GM21619 (cell line): ENCODE results near the gene ZBTB43.

ENCODE experiments used
- ATAC-seq: cut with Tn5 transposase; IDR thresholded peaks from one replicate; pipeline ENCODE4 v1.9.1; 2021; ENCODE audit not compliant: unreplicated experiment

ZBTB43 gene

DNA sequence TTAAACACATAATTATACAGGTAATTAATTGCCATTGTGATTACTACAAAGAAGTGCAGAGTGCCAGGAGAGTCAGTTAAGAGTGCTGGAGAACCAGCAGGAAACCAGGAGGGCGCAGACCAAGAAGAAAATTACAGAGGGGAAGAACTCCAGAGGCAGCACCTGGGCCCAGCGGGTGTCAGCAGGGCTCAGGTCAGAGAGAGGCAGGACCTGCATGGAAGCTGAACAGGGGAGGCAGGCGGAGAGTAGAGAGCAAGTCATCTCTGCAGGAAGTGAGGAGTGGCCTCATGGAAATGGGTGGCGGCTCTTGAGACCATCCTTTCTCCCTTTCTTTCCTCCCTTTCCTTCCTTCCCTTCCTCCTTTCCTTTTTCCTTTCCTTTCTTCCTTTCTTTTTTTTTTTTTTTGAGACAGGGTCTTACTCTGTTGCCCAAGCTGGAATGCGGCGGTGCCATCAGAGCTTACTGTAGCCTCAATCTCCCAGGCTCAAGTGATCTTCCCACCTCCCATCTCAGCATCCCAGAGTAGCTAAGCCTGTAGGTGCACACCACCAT, 51.6 kb downstream of the ZBTB43 start:
- ATAC-seq, result no peak

DNA sequence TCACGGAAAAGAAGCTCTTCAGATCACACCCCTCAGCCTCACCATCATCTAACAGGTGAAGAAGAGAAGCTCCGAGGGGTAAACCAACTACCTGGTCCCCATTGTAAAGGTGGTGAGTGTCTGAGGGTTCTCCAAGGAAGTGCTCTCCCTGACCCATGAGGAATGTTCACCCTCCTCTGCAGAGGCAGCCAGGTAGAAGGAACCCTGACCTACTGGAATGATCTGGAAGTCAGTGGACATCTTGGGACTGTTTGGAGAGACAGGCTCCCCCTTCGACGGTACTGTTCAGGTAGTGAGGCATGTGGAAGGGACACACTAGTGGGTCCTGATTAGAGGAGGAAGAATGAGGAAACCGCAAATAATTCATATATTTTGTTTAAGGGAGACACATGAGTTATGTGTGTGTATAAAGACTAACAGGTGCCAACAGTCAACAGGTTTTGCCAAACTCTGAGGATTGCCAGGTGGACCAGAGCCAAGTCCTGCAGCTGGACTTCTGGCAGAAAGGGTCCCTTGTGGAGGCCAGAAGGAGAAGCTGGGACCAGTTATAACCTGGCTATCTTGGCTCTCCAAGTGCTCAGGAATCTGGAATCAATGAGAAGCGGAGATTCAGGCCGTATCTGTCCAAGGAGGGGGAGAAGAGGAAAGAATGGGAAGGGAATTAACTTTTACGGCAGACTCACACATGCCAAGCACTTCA, 52.6 kb downstream of the ZBTB43 start:
- ATAC-seq, result no peak

- no peak for ATAC-seq
Measured at GRCh38 chr9:126859111-126859510, 54.3 kb downstream of the ZBTB43 start.

- peak; percentile 63 for ATAC-seq
Measured at GRCh38 chr9:126860077-126860756, 55.4 kb downstream of the ZBTB43 start, which contains the start of gene ZBTB34. Gene ZBTB34, plus strand, starts transcription at chr9:126860639. Its CDS starts 18,761 bp downstream, at chr9:126879400.

GRCh38 chr9:126860757-126861466, 56.1 kb downstream of the ZBTB43 start:
- peak; percentile 22 for ATAC-seq

GRCh38 chr9:126861707-126862103, 56.9 kb downstream of the ZBTB43 start:
- ATAC-seq, result no peak

DNA sequence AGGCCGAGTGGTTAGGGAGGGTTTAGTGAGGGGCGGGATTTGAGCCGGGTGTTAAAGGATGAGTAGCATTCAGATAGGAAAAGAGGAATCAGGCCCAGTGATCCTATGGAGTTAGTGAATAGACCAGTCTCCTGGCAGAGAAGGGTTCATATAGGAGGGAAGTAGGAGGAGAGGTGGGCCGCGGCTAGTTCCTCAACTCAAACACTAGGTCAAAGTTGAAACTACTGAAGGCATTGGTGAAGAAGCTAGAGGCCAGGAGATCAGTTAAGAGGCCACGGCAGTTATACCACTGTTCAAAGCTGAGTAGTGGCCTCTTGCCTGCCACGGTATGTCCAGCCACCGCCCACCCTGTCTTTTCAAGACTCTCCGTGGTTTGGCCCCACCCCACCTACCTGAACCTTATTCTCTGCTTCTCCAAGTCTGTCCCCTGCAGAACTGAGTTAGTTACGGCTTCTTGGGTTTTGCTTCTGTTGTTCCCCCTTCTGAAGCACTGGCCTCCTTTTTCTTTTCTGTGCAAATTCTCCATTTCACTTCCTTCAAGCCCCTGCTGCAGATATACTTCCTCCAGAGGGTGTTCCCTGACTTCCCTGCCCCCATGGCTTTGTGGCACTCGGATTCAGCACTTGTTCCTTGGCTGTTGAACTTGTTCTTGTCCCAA, 57.4 kb downstream of the ZBTB43 start:
- ATAC-seq, result no peak

- ATAC-seq, result no peak
Measured at GRCh38 chr9:126864771-126865170, 59.9 kb downstream of the ZBTB43 start.

GRCh38 chr9:126869368-126869767, 64.5 kb downstream of the ZBTB43 start:
- no peak for ATAC-seq

DNA sequence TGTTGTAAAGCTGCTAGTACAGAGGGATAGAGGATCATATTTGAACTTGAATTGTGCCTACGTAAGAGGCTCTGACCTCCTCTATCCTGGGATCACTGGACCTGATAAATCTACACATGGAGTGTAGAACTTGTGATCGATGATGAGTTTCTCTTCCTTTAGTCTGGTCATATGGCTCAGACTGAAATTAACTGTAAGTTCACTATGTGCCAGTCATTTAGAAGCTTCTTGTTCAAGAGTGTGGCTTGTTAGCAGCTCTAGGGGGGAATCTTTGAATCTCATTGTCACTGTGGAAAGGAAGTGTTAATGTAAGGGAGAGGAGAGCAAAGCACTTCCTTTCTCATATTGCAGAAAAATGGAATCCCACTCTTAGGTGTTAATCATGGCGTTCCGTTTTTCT, 67.7 kb downstream of the ZBTB43 start:
- ATAC-seq, result no peak

DNA sequence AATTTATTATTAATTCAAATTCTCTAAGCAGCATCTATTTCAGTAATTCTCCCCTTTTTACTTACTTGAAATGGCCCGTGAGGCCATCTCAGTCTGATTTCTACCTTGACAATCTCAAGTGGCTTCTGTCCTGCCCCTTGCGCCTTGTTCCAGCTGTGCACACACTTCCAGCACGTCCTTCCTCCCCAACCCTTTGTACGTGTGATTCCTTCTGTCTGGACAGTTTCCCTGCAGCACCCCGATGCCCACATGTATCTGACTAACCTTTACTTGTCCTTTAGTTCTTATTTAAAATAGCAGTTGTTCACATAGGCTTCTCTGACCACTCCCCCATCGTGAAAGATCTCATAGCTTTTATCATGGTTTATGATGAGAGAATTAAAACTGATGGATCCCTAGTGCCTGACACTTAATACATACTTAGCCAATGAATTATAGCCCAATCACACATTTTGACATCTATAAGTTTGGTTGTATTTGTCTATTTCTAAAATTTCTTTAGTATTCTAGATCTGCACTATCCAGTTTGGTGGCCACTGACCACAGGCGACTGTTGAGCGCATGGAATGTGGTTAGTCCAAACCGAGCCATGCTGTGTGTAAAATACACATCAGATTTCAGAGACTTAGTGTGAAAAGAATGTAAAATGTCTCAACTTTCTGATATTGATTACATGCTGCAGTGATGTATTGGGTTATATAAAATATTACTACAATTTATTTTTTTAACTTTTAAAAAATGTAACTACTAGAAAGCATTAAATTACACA, 69.9 kb downstream of the ZBTB43 start:
- no peak for ATAC-seq

- no peak for ATAC-seq
Measured at GRCh38 chr9:126875756-126876510, 71.1 kb downstream of the ZBTB43 start.

- no peak for ATAC-seq
Measured at GRCh38 chr9:126876531-126876930, 71.7 kb downstream of the ZBTB43 start.

DNA sequence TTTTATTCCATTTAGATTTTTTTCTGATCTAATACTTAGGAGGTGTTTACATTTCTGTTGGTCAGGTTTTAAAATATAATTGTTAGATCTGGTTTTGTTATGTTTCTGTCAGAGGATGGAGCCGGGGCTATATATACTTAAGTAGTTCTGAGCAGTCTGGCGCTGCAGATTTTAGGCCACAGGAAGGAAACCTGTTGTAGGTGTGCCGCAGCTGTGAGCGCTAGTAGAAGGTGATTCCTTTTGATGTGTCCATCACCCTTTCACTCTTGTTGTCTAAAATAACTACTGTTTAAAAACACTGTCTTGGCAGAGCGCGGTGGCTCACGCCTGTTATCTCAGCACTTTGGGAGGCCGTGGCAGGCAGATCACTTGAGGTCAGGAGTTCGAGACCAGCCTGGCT, 72.6 kb downstream of the ZBTB43 start:
- no peak for ATAC-seq

GRCh38 chr9:126879288-126879687, 74.4 kb downstream of the ZBTB43 start:
- no peak for ATAC-seq

DNA sequence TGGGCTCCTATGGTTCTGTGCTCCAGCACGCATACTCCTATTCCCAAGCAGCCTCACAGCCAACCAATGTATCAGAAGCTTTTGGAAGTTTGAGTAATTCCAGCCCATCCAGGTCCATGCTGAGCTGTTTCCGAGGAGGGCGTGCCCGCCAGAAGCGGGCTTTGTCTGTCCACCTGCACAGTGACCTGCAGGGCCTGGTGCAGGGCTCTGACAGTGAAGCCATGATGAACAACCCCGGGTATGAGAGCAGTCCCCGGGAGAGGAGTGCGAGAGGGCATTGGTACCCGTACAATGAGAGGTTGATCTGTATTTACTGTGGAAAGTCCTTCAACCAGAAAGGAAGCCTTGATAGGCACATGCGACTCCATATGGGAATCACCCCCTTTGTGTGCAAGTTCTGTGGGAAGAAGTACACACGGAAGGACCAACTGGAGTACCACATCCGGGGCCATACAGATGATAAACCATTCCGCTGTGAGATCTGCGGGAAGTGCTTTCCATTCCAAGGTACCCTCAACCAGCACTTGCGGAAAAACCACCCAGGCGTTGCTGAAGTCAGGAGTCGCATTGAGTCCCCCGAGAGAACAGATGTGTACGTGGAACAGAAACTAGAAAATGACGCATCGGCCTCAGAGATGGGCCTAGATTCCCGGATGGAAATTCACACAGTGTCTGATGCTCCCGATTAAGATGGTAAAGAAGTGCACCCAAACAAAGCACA, 75.5 kb downstream of the ZBTB43 start:
- no peak for ATAC-seq

- no peak for ATAC-seq
Measured at GRCh38 chr9:126880947-126881332, 76.1 kb downstream of the ZBTB43 start.

- no peak for ATAC-seq
Measured at GRCh38 chr9:126882746-126883145, 77.9 kb downstream of the ZBTB43 start.

- no peak for ATAC-seq
Measured at GRCh38 chr9:126883636-126884035, 78.8 kb downstream of the ZBTB43 start.
